Mammary epithelial cell (primary cell): ENCODE measurements around the gene TNP2.

Experiments used
- EZH2 ChIP-seq: IDR thresholded peaks from 2 replicates; pipeline ENCODE4 v1.6.1; 2012; ENCODE audit warnings: low read length, inconsistent platforms, borderline replicate concordance
- TF ChIP-seq, protein P1 (sequence below), 2 donors: IDR thresholded peaks in 1 of 2; conservative IDR thresholded peaks in 1 of 2; 2 replicates each; pipeline ENCODE4 v1.5.1; 2011 to 2012; ENCODE audit warnings: inconsistent platforms in 2 of 2, low read length in 2 of 2, mild to moderate bottlenecking in 2 of 2, control low read depth in 1 of 2, low read depth in 1 of 2; ENCODE audit not compliant: insufficient read depth in 1 of 2; ENCODE audit errors: extremely low read depth in 1 of 2

DNA sequence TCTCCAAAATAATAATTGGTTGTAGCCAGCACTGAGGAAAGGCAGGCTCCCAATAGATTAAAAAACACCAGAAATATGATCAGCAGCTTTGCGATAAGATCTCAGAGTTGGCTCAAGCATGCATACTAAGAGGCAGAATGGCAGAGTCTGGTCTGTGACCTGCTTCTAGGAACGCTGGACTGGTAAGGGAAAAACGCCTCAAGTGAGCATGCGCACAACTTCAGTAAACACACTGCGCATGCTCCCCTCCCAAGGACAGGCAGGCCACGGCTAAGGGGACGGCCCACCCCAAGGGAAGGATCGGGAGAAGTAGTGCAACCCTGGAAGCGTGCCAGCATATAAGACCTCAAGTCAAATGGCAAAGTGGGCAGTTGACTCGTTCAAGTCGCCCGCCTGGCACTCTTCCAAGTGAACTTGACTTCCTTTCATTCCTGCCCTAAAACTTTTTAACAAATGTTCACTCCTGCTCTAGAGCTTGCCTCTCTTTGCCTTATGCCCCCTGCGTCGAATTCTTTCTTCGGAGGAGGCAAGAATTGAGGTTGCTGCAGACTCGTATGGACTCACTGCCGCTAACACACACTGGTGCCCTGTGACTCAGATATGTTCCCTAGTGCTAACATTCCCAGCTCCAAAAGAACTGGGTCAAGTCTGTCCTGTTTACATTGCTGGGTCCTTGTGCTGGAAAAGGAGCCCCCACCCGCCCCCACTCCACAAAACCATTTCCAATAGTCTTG is 34.4 kb upstream of the TNP2 start:
- TF ChIP-seq, protein P1, sequence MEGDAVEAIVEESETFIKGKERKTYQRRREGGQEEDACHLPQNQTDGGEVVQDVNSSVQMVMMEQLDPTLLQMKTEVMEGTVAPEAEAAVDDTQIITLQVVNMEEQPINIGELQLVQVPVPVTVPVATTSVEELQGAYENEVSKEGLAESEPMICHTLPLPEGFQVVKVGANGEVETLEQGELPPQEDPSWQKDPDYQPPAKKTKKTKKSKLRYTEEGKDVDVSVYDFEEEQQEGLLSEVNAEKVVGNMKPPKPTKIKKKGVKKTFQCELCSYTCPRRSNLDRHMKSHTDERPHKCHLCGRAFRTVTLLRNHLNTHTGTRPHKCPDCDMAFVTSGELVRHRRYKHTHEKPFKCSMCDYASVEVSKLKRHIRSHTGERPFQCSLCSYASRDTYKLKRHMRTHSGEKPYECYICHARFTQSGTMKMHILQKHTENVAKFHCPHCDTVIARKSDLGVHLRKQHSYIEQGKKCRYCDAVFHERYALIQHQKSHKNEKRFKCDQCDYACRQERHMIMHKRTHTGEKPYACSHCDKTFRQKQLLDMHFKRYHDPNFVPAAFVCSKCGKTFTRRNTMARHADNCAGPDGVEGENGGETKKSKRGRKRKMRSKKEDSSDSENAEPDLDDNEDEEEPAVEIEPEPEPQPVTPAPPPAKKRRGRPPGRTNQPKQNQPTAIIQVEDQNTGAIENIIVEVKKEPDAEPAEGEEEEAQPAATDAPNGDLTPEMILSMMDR (conservative IDR thresholded peaks at IDR 0.05 in 1 of 2, IDR thresholded peaks at IDR 0.05 in 1 of 2; ENCODE audit: extremely low read depth in 1 of 2, insufficient read depth in 1 of 2, low read depth in 1 of 2, low read length in 2 of 2), result no peak
- no peak for TF ChIP-seq EZH2
